Ascending aorta (tissue), 2 donors: Measurements from ENCODE around the gene TNFRSF11A. TPM values are rescaled to one million over a fixed set of nuclear protein-coding genes. Genes with fewer than 3 reads are reported as not detected.

Source experiments
- DNase-seq, 2 donors: peaks; one replicate each; pipeline ENCODE4 v3.0.0-alpha.2; 2019; ENCODE audit warnings: low spot score in 2 of 2
- H3K27ac ChIP-seq, 2 donors: fragments of 200-600 bp; sonication (generic); one replicate each; pipeline ENCODE4 v1.5.1; 2016 to 2017; ENCODE audit warnings: mild to moderate bottlenecking in 1 of 2
- H3K27me3 ChIP-seq: fragments of 200-600 bp; sonication (generic); one replicate; pipeline ENCODE4 v1.5.1; 2017
- H3K36me3 ChIP-seq, 2 donors: fragments of 200-600 bp; sonication (generic); one replicate each; pipeline ENCODE4 v1.5.1; 2016
- H3K4me1 ChIP-seq, 2 donors: fragments of 200-600 bp; sonication (generic); one replicate each; pipeline ENCODE4 v1.5.1; 2016 to 2017; ENCODE audit warnings: mild to moderate bottlenecking in 1 of 2
- H3K4me3 ChIP-seq, 2 donors: fragments of 200-600 bp; sonication (generic); one replicate each; pipeline ENCODE4 v1.5.1; 2016 to 2017; ENCODE audit warnings: mild to moderate bottlenecking in 1 of 2
- H3K9me3 ChIP-seq, 2 donors: fragments of 200-600 bp; sonication (generic); one replicate each; pipeline ENCODE4 v1.5.1; 2016
- intact Hi-C: fragments of 100-400 bp; cut with DNase I; formaldehyde crosslinking; loops from one replicate; pipeline ENCODE4 v1.15.1; 2023
- total RNA-seq: library from RNA; depleted of rRNA; stranded (reverse); fragments of >200 nt; gene quantifications from one replicate; pipeline ENCODE4 v1.1.0, GENCODE V29; 2016
- TF ChIP-seq, protein P1 (sequence below), 3 experiments: fragments of 200-600 bp in 2 of 3; fragments of 450-650 bp in 1 of 3; sonication (generic) in 2 of 3; IDR thresholded peaks; one replicate each; pipeline ENCODE4 v1.5.1; 2016 to 2019; ENCODE audit warnings: antibody characterized with exemption in 3 of 3, mild to moderate bottlenecking in 1 of 3, moderate library complexity in 1 of 3

Gene TNFRSF11A
- total RNA-seq: 2.7 TPM

DNA sequence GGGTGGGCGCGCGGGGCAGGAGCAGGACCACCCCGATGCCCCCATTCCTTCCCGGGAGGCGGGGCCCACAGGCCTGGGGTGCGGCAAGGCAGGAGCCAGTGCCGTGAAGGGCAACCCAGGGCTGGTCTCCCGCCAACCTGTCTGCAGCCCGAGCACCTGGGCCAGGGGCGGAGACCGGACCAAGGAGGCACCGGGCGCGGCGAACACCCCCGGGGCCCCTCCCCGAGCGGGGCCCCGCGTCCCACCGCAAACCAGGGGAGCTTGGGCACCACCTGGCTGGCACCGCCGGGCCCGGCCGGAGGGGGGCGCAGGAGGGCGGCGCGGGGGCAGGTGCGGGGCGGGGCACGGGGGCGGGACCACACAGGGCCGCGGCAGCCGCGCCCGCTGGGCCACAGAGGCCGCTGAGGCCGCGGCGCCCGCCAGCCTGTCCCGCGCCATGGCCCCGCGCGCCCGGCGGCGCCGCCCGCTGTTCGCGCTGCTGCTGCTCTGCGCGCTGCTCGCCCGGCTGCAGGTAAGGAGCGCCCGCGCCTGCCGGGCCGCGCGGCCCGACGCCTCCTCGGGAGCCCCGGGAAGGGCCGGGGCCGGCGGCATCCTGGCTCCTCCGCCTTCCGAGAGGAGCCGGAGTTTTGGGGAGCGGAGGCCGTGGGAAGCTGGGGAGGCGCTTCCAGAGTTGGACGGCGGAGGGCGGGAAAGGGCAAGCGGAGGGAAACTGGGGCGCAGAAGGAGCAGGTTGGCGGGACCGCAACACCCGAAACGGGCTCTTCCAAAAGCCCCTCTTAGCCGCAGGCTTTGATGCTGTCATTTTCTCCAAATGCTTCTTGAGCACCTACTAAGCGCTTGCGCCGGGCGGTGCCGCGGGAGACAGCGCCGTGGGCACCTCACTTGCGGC is at the start of gene TNFRSF11A:
Gene TNFRSF11A, plus strand, starts transcription at position 394 of the 889 bp plus-strand sequence. Its CDS starts 43 bp downstream, at position 437.
- Histone ChIP-seq H3K4me3 (peak within 1 kb of the TSS; percentile 51 to 64), H3K27ac (no peak within 1 kb of the TSS), H3K27me3 (peaks cover 3% of the 10 kb centered on the region), H3K36me3 (no peaks in the 10 kb centered on the region), H3K9me3 (no peaks in the 10 kb centered on the region), H3K4me1 (peaks cover 6 to 26% of the 10 kb centered on the region in 2 donors)
- DNase-seq: no peak
- TF ChIP-seq, protein P1, sequence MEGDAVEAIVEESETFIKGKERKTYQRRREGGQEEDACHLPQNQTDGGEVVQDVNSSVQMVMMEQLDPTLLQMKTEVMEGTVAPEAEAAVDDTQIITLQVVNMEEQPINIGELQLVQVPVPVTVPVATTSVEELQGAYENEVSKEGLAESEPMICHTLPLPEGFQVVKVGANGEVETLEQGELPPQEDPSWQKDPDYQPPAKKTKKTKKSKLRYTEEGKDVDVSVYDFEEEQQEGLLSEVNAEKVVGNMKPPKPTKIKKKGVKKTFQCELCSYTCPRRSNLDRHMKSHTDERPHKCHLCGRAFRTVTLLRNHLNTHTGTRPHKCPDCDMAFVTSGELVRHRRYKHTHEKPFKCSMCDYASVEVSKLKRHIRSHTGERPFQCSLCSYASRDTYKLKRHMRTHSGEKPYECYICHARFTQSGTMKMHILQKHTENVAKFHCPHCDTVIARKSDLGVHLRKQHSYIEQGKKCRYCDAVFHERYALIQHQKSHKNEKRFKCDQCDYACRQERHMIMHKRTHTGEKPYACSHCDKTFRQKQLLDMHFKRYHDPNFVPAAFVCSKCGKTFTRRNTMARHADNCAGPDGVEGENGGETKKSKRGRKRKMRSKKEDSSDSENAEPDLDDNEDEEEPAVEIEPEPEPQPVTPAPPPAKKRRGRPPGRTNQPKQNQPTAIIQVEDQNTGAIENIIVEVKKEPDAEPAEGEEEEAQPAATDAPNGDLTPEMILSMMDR (IDR thresholded peaks at IDR 0.05): peak in 1 of 3 experiments; percentile 10
- intact Hi-C loops: no loop called here

DNA sequence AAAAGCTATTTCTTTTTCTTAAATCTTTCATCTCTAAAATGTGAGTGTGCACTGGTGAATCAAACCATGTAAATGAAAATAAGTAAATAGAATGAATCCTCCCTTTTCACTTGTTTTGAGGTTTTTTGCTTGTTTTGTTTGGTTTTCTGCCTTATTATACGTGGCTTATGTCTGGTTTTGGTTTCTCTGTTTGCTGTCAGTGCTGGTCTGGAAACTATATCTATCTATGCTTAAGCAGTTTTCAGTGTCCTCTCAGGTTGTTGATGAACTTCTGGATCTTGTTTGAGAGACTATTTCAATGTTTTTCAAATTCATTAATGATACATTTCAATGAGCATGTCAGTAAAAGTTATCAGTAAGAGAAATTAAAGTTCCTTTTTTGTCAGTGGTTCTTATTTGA is 48.1 kb upstream of the TNFRSF11A start:
- no peak overlapping the region for H3K27ac ChIP-seq
- H3K9me3 ChIP-seq: no peaks in the 10 kb centered on the region
- H3K4me3 ChIP-seq: no peak overlapping the region
- intact Hi-C loops: no loop called here
- TF ChIP-seq, protein P1 (IDR thresholded peaks at IDR 0.05): no peak
- no peaks in the 10 kb centered on the region for H3K27me3 ChIP-seq
- peaks cover 6 to 16% of the 10 kb centered on the region in 2 donors for H3K36me3 ChIP-seq
- DNase-seq: no peak
- H3K4me1 ChIP-seq: peaks cover under 1 to 12% of the 10 kb centered on the region in 2 donors

DNA sequence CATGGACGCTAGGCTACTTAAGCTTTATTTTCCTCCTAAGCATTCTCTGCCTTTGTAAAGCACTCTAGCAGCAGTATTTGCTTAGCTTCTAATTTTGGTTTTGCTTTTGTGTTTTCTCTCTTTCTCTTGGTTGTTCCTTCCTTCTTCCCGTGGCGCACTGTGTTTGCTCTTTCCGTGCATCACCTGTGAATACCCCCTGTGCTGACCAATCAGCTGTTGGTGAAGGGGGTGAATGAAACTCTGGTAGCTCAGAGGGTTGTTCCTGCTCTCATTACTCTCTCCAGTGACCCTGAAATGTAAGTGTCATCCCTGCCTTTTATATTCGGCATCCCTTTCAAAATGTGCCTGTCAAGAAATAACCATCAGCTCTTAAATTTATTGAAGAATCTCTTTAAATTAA is 45.5 kb upstream of the TNFRSF11A start:
- no peaks in the 10 kb centered on the region for H3K9me3 ChIP-seq
- no peak for DNase-seq
- no peaks in the 10 kb centered on the region for H3K27me3 ChIP-seq
- intact Hi-C loops: no loop called here
- H3K4me3 ChIP-seq: no peak overlapping the region
- peaks cover 3 to 22% of the 10 kb centered on the region in 2 donors for H3K4me1 ChIP-seq
- H3K27ac ChIP-seq: no peak overlapping the region
- H3K36me3 ChIP-seq: peaks cover 4 to 7% of the 10 kb centered on the region in 2 donors
- TF ChIP-seq, protein P1 (IDR thresholded peaks at IDR 0.05): no peak

DNA sequence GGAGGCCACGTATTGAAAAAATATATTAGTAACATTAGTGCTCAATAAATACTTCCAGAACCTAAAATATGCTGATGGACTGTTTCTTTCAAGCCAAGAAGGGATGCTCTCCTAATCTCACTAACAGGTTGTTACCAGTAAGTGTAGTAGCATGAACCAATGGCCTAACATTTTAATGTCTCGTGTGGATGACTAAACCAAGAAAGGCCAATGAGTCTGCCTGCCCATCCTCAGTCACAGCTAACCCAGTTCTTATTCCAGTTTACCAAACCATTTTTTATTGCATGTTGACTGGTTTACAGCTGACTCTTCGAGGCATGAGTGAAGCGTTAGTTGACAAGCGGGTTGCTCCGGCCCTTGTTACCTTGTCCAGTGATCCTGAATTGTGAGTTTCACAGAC is 45.1 kb upstream of the TNFRSF11A start:
- H3K4me1 ChIP-seq: peaks cover 3 to 22% of the 10 kb centered on the region in 2 donors
- TF ChIP-seq, protein P1 (IDR thresholded peaks at IDR 0.05): no peak
- H3K36me3 ChIP-seq: peaks cover 0 to 4% of the 10 kb centered on the region in 2 donors
- no peak overlapping the region for H3K27ac ChIP-seq
- H3K9me3 ChIP-seq: no peaks in the 10 kb centered on the region
- no peak for DNase-seq
- intact Hi-C loops: no loop called here
- H3K4me3 ChIP-seq: no peak overlapping the region
- no peaks in the 10 kb centered on the region for H3K27me3 ChIP-seq

DNA sequence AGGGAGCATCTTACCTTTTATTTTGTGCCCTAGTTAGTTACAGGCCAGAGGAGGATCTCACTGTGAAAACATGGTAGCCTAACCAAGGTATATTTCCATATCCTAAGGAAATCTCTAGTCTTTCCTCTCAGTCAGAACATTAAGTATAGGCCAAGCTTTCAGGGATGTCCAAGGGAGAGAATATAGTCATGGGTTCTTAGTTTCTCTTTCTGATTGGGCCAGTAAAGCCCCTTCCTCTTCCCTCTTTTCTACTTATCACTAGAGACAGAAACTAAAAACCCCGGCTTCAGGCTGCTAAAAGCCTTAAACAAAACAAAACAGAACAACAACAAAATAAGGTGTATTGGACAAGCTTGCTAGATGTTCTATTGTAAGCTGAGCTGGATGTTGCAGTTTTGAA is 44.3 kb upstream of the TNFRSF11A start:
- Histone ChIP-seq H3K9me3 (no peaks in the 10 kb centered on the region), H3K27ac (peak overlapping the region; percentile 32 to 62), H3K36me3 (peaks cover 0 to 5% of the 10 kb centered on the region in 2 donors), H3K4me1 (peaks cover 3 to 22% of the 10 kb centered on the region in 2 donors), H3K27me3 (no peaks in the 10 kb centered on the region), H3K4me3 (no peak overlapping the region)
- DNase-seq: no peak
- TF ChIP-seq, protein P1 (IDR thresholded peaks at IDR 0.05): no peak
- intact Hi-C loops: no loop called here
